ENCODE data around the gene NOP14. TPM values are rescaled to one million over a fixed set of nuclear protein-coding genes. Genes with fewer than 3 reads are reported as not detected.

The NOP14 gene
- total and polyA plus RNA-seq, 4 donors, result 6.1 to 16.9 (median 14.4) TPM

- no peaks in the 10 kb centered on the region for H3K27me3 ChIP-seq (ENCODE audit: control insufficient read depth, insufficient read depth, low read length)
- no peak overlapping the region for H3K27ac ChIP-seq (ENCODE audit: low read depth, low read length)
- WGBS (ENCODE audit: insufficient coverage), result 79% methylated on average over 5 of the region's 8 CpGs
- H3K4me3 ChIP-seq (ENCODE audit: low read depth, low read length), result no peak overlapping the region
- no peaks in the 10 kb centered on the region for H3K4me1 ChIP-seq (ENCODE audit: control insufficient read depth, insufficient read depth, low read length)
- H3K36me3 ChIP-seq (ENCODE audit: control insufficient read depth, insufficient read depth, low read length), result peaks cover 64% of the 10 kb centered on the region
- DNase-seq (ENCODE audit: low read depth in 4 of 6, low spot score in 6 of 6), result no peak
- no peaks in the 10 kb centered on the region for H3K9me3 ChIP-seq (ENCODE audit: control insufficient read depth, insufficient read depth, low read length)
Measured at GRCh38 chr4:2906218-2906617, 57.0 kb downstream of the NOP14 start.

- Histone ChIP-seq H3K27ac (ENCODE audit: low read depth, low read length) (no peak overlapping the region), H3K27me3 (ENCODE audit: control insufficient read depth, insufficient read depth, low read length) (no peaks in the 10 kb centered on the region), H3K9me3 (ENCODE audit: control insufficient read depth, insufficient read depth, low read length) (no peaks in the 10 kb centered on the region), H3K4me1 (ENCODE audit: control insufficient read depth, insufficient read depth, low read length) (no peaks in the 10 kb centered on the region), H3K4me3 (ENCODE audit: low read depth, low read length) (no peak overlapping the region), H3K36me3 (ENCODE audit: control insufficient read depth, insufficient read depth, low read length) (peaks cover 65% of the 10 kb centered on the region)
- WGBS (ENCODE audit: insufficient coverage), result 92% methylated on average over 10 of the region's 13 CpGs
- DNase-seq (ENCODE audit: low read depth in 4 of 6, low spot score in 6 of 6), result no peak
Measured at GRCh38 chr4:2905544-2905943, 57.7 kb downstream of the NOP14 start.

GRCh38 chr4:2902126-2902525 lies 61.1 kb downstream of the NOP14 start:
- Histone ChIP-seq H3K9me3 (ENCODE audit: control insufficient read depth, insufficient read depth, low read length) (no peaks in the 10 kb centered on the region), H3K36me3 (ENCODE audit: control insufficient read depth, insufficient read depth, low read length) (peaks cover 64% of the 10 kb centered on the region), H3K27me3 (ENCODE audit: control insufficient read depth, insufficient read depth, low read length) (no peaks in the 10 kb centered on the region), H3K4me3 (ENCODE audit: low read depth, low read length) (no peak overlapping the region), H3K4me1 (ENCODE audit: control insufficient read depth, insufficient read depth, low read length) (no peaks in the 10 kb centered on the region), H3K27ac (ENCODE audit: low read depth, low read length) (no peak overlapping the region)
- no peak for DNase-seq (ENCODE audit: low read depth in 4 of 6, low spot score in 6 of 6)
- WGBS (ENCODE audit: insufficient coverage), result 100% methylated on average over 1 of the region's 2 CpGs

DNA sequence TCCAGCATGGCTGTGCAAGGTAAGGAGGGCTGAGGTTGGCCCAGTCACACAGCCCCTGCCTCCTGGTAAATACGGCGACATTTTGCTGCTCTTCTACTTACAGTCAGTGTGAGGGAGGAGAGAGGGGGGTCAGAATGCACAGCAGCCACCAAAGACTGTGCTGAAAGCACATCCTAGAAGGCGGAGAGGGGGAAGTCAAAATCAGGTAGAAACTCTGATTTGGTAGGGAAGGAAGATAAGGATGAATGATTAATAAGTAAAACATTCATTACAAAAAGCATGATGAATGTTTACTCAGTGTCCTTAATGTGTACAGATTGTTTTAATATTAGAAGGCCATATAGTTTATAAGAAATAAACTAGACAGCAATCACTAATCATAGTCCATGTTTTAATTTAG lies 62.0 kb downstream of the NOP14 start:
- DNase-seq (ENCODE audit: low read depth in 4 of 6, low spot score in 6 of 6), result no peak
- H3K9me3 ChIP-seq (ENCODE audit: control insufficient read depth, insufficient read depth, low read length), result no peaks in the 10 kb centered on the region
- H3K27me3 ChIP-seq (ENCODE audit: control insufficient read depth, insufficient read depth, low read length), result no peaks in the 10 kb centered on the region
- H3K4me1 ChIP-seq (ENCODE audit: control insufficient read depth, insufficient read depth, low read length), result no peaks in the 10 kb centered on the region
- no peak overlapping the region for H3K4me3 ChIP-seq (ENCODE audit: low read depth, low read length)
- H3K27ac ChIP-seq (ENCODE audit: low read depth, low read length), result no peak overlapping the region
- WGBS (ENCODE audit: insufficient coverage), result 100% methylated on average over 2 of the region's 3 CpGs
- peaks cover 66% of the 10 kb centered on the region for H3K36me3 ChIP-seq (ENCODE audit: control insufficient read depth, insufficient read depth, low read length)

DNA sequence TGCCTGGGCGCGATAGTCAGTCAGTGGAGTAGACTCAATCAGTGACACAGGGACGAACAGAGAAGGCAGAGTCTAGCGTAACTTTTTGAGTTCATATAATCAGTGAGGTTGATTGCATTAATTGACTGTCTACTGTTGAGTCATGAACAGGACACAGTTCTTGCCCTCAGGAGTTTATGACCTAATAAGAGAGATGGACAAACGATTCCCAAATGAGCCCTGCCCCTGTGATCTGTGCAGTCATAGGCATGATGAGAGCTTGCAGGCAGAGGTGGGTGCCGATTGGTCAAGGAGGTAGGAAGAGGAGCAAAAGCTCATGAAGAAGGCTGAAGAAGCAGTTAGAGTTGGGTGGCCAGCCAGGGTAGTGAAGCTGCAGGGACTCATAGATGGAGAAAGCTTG lies 62.5 kb downstream of the NOP14 start:
- no peaks in the 10 kb centered on the region for H3K27me3 ChIP-seq (ENCODE audit: control insufficient read depth, insufficient read depth, low read length)
- no peak overlapping the region for H3K27ac ChIP-seq (ENCODE audit: low read depth, low read length)
- H3K36me3 ChIP-seq (ENCODE audit: control insufficient read depth, insufficient read depth, low read length), result peaks cover 66% of the 10 kb centered on the region
- no peaks in the 10 kb centered on the region for H3K9me3 ChIP-seq (ENCODE audit: control insufficient read depth, insufficient read depth, low read length)
- DNase-seq (ENCODE audit: low read depth in 4 of 6, low spot score in 6 of 6), result no peak
- H3K4me3 ChIP-seq (ENCODE audit: low read depth, low read length), result no peak overlapping the region
- 95% methylated on average over 6 of the region's 6 CpGs for WGBS (ENCODE audit: insufficient coverage)
- H3K4me1 ChIP-seq (ENCODE audit: control insufficient read depth, insufficient read depth, low read length), result no peaks in the 10 kb centered on the region

DNA sequence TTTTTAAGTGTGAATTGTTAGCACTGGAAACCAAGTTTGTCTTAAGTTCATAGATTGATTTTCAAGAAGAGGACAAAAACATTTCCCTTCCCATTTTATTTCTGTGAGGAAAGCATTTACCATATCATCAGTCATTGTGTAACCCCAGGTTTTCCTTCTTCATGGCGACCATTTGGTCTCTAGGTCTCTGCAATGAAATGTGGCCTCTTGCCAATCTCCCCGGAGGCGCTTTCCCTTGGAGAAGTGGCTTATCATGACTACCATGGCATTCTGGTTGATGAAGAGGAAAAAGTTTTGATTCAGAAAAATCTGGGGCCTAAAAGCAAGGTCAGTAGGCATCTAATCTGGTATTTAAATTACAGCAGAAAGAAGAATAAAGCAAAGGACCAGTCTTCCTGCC lies 65.2 kb downstream of the NOP14 start:
- peaks cover 5% of the 10 kb centered on the region for H3K4me1 ChIP-seq (ENCODE audit: control insufficient read depth, insufficient read depth, low read length)
- H3K27me3 ChIP-seq (ENCODE audit: control insufficient read depth, insufficient read depth, low read length), result no peaks in the 10 kb centered on the region
- H3K36me3 ChIP-seq (ENCODE audit: control insufficient read depth, insufficient read depth, low read length), result peaks cover 70% of the 10 kb centered on the region
- H3K4me3 ChIP-seq (ENCODE audit: low read depth, low read length), result no peak overlapping the region
- 65% methylated on average over 3 of the region's 3 CpGs for WGBS (ENCODE audit: insufficient coverage)
- DNase-seq (ENCODE audit: low read depth in 4 of 6, low spot score in 6 of 6), result peak in 1 of 6 donors; percentile 13
- no peak overlapping the region for H3K27ac ChIP-seq (ENCODE audit: low read depth, low read length)
- H3K9me3 ChIP-seq (ENCODE audit: control insufficient read depth, insufficient read depth, low read length), result no peaks in the 10 kb centered on the region

GRCh38 chr4:2893772-2894171 lies 69.4 kb downstream of the NOP14 start:
- Histone ChIP-seq H3K36me3 (ENCODE audit: control insufficient read depth, insufficient read depth, low read length) (peaks cover 49% of the 10 kb centered on the region), H3K4me1 (ENCODE audit: control insufficient read depth, insufficient read depth, low read length) (peaks cover 11% of the 10 kb centered on the region), H3K27me3 (ENCODE audit: control insufficient read depth, insufficient read depth, low read length) (no peaks in the 10 kb centered on the region), H3K4me3 (ENCODE audit: low read depth, low read length) (no peak overlapping the region), H3K9me3 (ENCODE audit: control insufficient read depth, insufficient read depth, low read length) (no peaks in the 10 kb centered on the region), H3K27ac (ENCODE audit: low read depth, low read length) (peak overlapping the region; percentile 16)
- WGBS (ENCODE audit: insufficient coverage), result 34% methylated on average over 2 of the region's 5 CpGs
- peak in 3 of 6 donors; percentile 9 to 60 (median 30) for DNase-seq (ENCODE audit: low read depth in 4 of 6, low spot score in 6 of 6)

GRCh38 chr4:2891294-2891693 lies 71.9 kb downstream of the NOP14 start:
- Histone ChIP-seq H3K27ac (ENCODE audit: low read depth, low read length) (no peak overlapping the region), H3K9me3 (ENCODE audit: control insufficient read depth, insufficient read depth, low read length) (no peaks in the 10 kb centered on the region)

GRCh38 chr4:2888886-2889285 lies 74.3 kb downstream of the NOP14 start:
- DNase-seq (ENCODE audit: low read depth in 4 of 6, low spot score in 6 of 6), result no peak
- Histone ChIP-seq H3K9me3 (ENCODE audit: control insufficient read depth, insufficient read depth, low read length) (no peaks in the 10 kb centered on the region), H3K27me3 (ENCODE audit: control insufficient read depth, insufficient read depth, low read length) (no peaks in the 10 kb centered on the region), H3K4me1 (ENCODE audit: control insufficient read depth, insufficient read depth, low read length) (peaks cover 15% of the 10 kb centered on the region), H3K27ac (ENCODE audit: low read depth, low read length) (no peak overlapping the region), H3K36me3 (ENCODE audit: control insufficient read depth, insufficient read depth, low read length) (peaks cover 38% of the 10 kb centered on the region), H3K4me3 (ENCODE audit: low read depth, low read length) (no peak overlapping the region)
- WGBS (ENCODE audit: insufficient coverage), result no CpG with 5 or more reads among the region's 3 CpGs

More at GRCh38 chr4:2891294-2891693, 71.9 kb downstream of the NOP14 start:
- WGBS (ENCODE audit: insufficient coverage), result 82% methylated on average over 3 of the region's 5 CpGs
- H3K27me3 ChIP-seq (ENCODE audit: control insufficient read depth, insufficient read depth, low read length), result no peaks in the 10 kb centered on the region
- H3K36me3 ChIP-seq (ENCODE audit: control insufficient read depth, insufficient read depth, low read length), result peaks cover 51% of the 10 kb centered on the region
- H3K4me3 ChIP-seq (ENCODE audit: low read depth, low read length), result no peak overlapping the region
- DNase-seq (ENCODE audit: low read depth in 4 of 6, low spot score in 6 of 6), result no peak
- H3K4me1 ChIP-seq (ENCODE audit: control insufficient read depth, insufficient read depth, low read length), result peaks cover 15% of the 10 kb centered on the region
